Activated T-helper 1 cell treated with anti-CD3 and anti-CD28 coated beads, Interleukin-12 subunit alpha, Interleukin-12 subunit beta, Interleukin-2, Interleukin-4 antibody, amounts not matched to agents 30 ng/mL and 10 ng/mL and 1 ng/mL, durations not matched to agents 14 hours and 24 hours and 36 hours (primary cell): ENCODE measurements around the gene EYA3. TPM values are rescaled to one million over a fixed set of nuclear protein-coding genes. Genes with fewer than 3 reads are reported as not detected.

Experiments
- DNase-seq: peaks from one replicate; pipeline ENCODE4 v3.0.0; 2021; ENCODE audit warnings: low spot score
- H3K27ac Mint-ChIP-seq: one replicate; pipeline ENCODE4 v1.8.0; 2021; ENCODE audit warnings: mild to moderate bottlenecking, mixed read lengths
- H3K27me3 Mint-ChIP-seq: one replicate; pipeline ENCODE4 v1.8.0; 2022; ENCODE audit warnings: mild to moderate bottlenecking, moderate library complexity, mixed read lengths; ENCODE audit not compliant: insufficient read depth
- H3K36me3 Mint-ChIP-seq: one replicate; pipeline ENCODE4 v1.8.0; 2021; ENCODE audit warnings: low read depth, mixed read lengths
- H3K4me1 Mint-ChIP-seq: one replicate; pipeline ENCODE4 v1.8.0; 2021; ENCODE audit warnings: low read depth, mixed read lengths
- H3K4me3 Mint-ChIP-seq: one replicate; pipeline ENCODE4 v1.8.0; 2021; ENCODE audit warnings: mild to moderate bottlenecking, moderate library complexity, mixed read lengths
- H3K9me3 Mint-ChIP-seq: one replicate; pipeline ENCODE4 v1.8.0; 2021; ENCODE audit warnings: mixed read lengths
- intact Hi-C: fragments of 100-400 bp; cut with micrococcal nuclease; formaldehyde crosslinking; loops from one replicate; pipeline ENCODE4 v1.15.1; 2024
- total RNA-seq: library from RNA; stranded (reverse); gene quantifications from 2 replicates; pipeline ENCODE4 v1.2.3, GENCODE V29; 2022

EYA3 gene, protein sequence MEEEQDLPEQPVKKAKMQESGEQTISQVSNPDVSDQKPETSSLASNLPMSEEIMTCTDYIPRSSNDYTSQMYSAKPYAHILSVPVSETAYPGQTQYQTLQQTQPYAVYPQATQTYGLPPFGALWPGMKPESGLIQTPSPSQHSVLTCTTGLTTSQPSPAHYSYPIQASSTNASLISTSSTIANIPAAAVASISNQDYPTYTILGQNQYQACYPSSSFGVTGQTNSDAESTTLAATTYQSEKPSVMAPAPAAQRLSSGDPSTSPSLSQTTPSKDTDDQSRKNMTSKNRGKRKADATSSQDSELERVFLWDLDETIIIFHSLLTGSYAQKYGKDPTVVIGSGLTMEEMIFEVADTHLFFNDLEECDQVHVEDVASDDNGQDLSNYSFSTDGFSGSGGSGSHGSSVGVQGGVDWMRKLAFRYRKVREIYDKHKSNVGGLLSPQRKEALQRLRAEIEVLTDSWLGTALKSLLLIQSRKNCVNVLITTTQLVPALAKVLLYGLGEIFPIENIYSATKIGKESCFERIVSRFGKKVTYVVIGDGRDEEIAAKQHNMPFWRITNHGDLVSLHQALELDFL
- total RNA-seq = 32.2 and 35.5 TPM in 2 replicates

- H3K27ac Mint-ChIP-seq = peak within 1 kb of the TSS; percentile 95
- H3K36me3 Mint-ChIP-seq = peaks cover 7% of the 10 kb centered on the region
- H3K9me3 Mint-ChIP-seq = no peaks in the 10 kb centered on the region
- peak; percentile 100 for DNase-seq
- peaks cover 5% of the 10 kb centered on the region for H3K27me3 Mint-ChIP-seq
- H3K4me3 Mint-ChIP-seq = peak within 1 kb of the TSS; percentile 99
- H3K4me1 Mint-ChIP-seq = peaks cover 35% of the 10 kb centered on the region
- intact Hi-C loops = loop anchor here (1.0 to 10.0 kb wide), 13 partner anchors 32 to 556 kb away; partner anchors contain the start of genes ATP5IF1, FAM76A, MED18 and RNU11
Observed at GRCh38 chr1:28088168-28088961, at the start of gene EYA3. Gene EYA3 (minus strand): TSS chr1:28088610. CDS start chr1:28058026, 30,584 bp downstream.

- intact Hi-C loops = no loop called here
- Mint-ChIP-seq H3K27me3 (peaks cover 64% of the 10 kb centered on the region), H3K36me3 (peaks cover 2% of the 10 kb centered on the region), H3K4me3 (no peak overlapping the region), H3K27ac (no peak overlapping the region), H3K4me1 (no peaks in the 10 kb centered on the region), H3K9me3 (peaks cover 6% of the 10 kb centered on the region)
- DNase-seq = no peak
Observed at GRCh38 chr1:28136922-28137613, 48.7 kb upstream of the EYA3 start.

- H3K27ac Mint-ChIP-seq = no peak overlapping the region
- intact Hi-C loops = no loop called here
- H3K4me1 Mint-ChIP-seq = no peaks in the 10 kb centered on the region
- DNase-seq = no peak
- no peak overlapping the region for H3K4me3 Mint-ChIP-seq
- peaks cover 6% of the 10 kb centered on the region for H3K9me3 Mint-ChIP-seq
- H3K27me3 Mint-ChIP-seq = peaks cover 58% of the 10 kb centered on the region
- peaks cover 2% of the 10 kb centered on the region for H3K36me3 Mint-ChIP-seq
Observed at GRCh38 chr1:28136169-28136921, 47.9 kb upstream of the EYA3 start.

GRCh38 chr1:28135371-28136168 lies 47.2 kb upstream of the EYA3 start:
- H3K36me3 Mint-ChIP-seq = peaks cover 2% of the 10 kb centered on the region
- no peaks in the 10 kb centered on the region for H3K4me1 Mint-ChIP-seq
- DNase-seq = no peak
- H3K27ac Mint-ChIP-seq = no peak overlapping the region
- no peak overlapping the region for H3K4me3 Mint-ChIP-seq
- intact Hi-C loops = no loop called here
- peaks cover 56% of the 10 kb centered on the region for H3K27me3 Mint-ChIP-seq
- H3K9me3 Mint-ChIP-seq = peaks cover 6% of the 10 kb centered on the region

DNA sequence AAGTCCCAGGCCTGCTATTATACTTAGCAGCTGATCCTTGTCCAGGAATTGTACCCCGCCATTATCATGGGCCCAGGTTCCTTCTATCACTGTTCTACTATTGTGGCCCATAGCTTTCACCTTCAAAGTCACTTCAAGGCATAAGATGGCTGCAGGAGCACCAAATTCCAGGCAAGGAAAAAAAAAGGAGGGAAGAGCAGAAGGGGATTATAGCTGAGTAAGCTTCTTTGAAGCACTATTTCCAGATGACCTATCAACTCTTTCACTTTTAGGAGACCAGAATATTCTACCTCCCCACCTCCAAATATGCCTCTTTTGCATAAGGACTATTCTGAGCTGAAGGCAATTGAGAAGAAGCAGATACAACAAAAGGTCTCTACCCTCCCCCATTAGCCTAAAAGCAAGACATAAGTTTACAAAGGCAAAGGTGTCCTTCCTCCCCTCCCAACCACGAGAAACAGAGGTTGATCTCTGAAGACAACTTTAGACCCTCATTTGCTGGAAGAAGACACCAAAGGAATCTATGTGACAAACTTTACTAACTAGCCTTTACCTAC lies 46.3 kb upstream of the EYA3 start:
- Mint-ChIP-seq H3K27me3 (peaks cover 54% of the 10 kb centered on the region), H3K4me1 (no peaks in the 10 kb centered on the region), H3K36me3 (peaks cover 2% of the 10 kb centered on the region), H3K9me3 (peaks cover 6% of the 10 kb centered on the region), H3K4me3 (no peak overlapping the region), H3K27ac (no peak overlapping the region)
- no peak for DNase-seq
- intact Hi-C loops = no loop called here

GRCh38 chr1:28132171-28133167 lies 44.1 kb upstream of the EYA3 start:
- H3K4me1 Mint-ChIP-seq = peaks cover 6% of the 10 kb centered on the region
- DNase-seq = no peak
- H3K36me3 Mint-ChIP-seq = peaks cover 2% of the 10 kb centered on the region
- peaks cover 62% of the 10 kb centered on the region for H3K27me3 Mint-ChIP-seq
- peaks cover 6% of the 10 kb centered on the region for H3K9me3 Mint-ChIP-seq
- H3K27ac Mint-ChIP-seq = no peak overlapping the region
- intact Hi-C loops = no loop called here
- no peak overlapping the region for H3K4me3 Mint-ChIP-seq

DNA sequence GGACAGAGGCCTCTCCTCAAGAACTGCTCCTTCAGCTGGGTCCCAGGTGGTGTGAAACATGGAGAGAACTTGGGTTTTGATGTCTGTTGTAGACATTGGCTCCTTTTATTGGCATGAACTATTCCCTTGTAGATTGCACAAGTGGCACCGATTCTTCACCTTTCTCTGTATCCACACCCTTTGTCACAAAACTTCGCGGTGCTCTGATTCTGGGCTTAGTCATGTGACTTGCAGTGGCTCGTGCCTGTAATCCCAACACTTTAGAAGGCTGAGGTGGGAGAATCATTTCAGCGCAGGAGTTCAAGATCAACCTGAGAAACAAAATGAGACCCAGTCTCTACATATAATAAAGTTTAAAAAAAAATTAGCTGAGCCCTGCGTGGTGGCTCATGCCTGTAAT lies 42.5 kb upstream of the EYA3 start:
- peaks cover 8% of the 10 kb centered on the region for H3K4me1 Mint-ChIP-seq
- no peak overlapping the region for H3K27ac Mint-ChIP-seq
- H3K27me3 Mint-ChIP-seq = peaks cover 54% of the 10 kb centered on the region
- H3K4me3 Mint-ChIP-seq = no peak overlapping the region
- intact Hi-C loops = no loop called here
- peaks cover 6% of the 10 kb centered on the region for H3K9me3 Mint-ChIP-seq
- H3K36me3 Mint-ChIP-seq = peaks cover 2% of the 10 kb centered on the region
- DNase-seq = no peak

DNA sequence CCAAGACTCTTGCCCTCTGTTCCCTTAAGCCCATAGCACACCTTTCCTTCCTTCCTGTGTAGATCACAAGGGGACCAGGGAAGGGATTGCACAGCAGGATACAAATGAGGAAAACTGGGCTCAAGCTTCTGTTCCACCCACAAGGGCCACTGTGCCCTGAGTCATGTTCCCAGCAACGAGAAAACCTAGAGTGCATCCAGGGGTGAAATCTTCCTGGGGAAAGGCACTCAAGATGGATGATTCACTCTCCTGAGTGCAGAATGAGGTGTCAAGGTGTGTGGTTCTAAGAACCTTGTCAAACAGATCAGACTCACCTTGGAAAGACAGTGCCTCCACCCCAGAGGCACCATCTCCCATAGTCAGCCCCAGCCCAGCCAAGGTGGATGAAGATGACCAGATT lies 40.7 kb upstream of the EYA3 start:
- intact Hi-C loops = no loop called here
- Mint-ChIP-seq H3K27me3 (peaks cover 45% of the 10 kb centered on the region), H3K27ac (no peak overlapping the region), H3K4me1 (peaks cover 8% of the 10 kb centered on the region), H3K36me3 (peaks cover 2% of the 10 kb centered on the region), H3K4me3 (no peak overlapping the region), H3K9me3 (peaks cover 6% of the 10 kb centered on the region)
- DNase-seq = no peak

- no peaks in the 10 kb centered on the region for H3K36me3 Mint-ChIP-seq
- H3K4me3 Mint-ChIP-seq = no peak overlapping the region
- peaks cover 45% of the 10 kb centered on the region for H3K27me3 Mint-ChIP-seq
- no peak overlapping the region for H3K27ac Mint-ChIP-seq
- intact Hi-C loops = no loop called here
- no peak for DNase-seq
- H3K4me1 Mint-ChIP-seq = peaks cover 8% of the 10 kb centered on the region
- H3K9me3 Mint-ChIP-seq = no peaks in the 10 kb centered on the region
Observed at GRCh38 chr1:28127617-28128257, 39.3 kb upstream of the EYA3 start.

DNA sequence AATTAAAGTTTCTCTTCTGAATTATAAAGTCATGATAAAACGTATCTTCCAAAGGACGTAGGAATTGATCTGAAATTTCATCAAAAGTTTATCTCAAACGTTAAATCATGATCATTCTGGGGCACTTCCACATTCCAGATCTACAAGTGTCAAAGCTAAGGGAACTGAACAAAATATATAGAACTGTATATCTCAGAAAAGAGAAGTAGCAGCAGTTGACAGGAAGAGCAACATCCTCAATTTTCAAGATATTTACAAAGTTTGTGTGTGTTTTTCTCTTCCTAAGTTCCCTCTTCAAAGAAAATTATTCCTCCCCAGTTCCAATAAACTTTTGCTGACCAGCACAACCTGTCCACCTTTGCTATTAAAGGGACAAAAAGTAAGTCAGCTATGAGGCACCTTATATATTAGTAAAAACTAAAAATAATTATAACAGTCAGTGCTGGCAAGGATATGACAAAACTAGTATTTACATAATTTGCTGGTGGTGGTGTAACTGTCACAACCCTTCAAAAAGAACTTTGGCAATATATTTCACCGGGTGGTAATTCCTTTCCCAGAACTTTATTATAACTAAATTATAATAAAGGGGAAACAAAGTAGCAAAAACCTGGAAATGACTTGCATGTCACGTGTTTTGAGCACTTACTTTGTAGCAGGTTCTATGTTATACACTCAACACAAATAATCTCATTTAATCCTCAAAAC lies 38.5 kb upstream of the EYA3 start:
- Mint-ChIP-seq H3K9me3 (no peaks in the 10 kb centered on the region), H3K4me3 (no peak overlapping the region), H3K4me1 (peaks cover 8% of the 10 kb centered on the region), H3K27ac (no peak overlapping the region), H3K27me3 (peaks cover 42% of the 10 kb centered on the region), H3K36me3 (no peaks in the 10 kb centered on the region)
- intact Hi-C loops = no loop called here
- DNase-seq = no peak
